ENCODE data around the gene RIMBP2. TPM values are rescaled to one million over a fixed set of nuclear protein-coding genes. Genes with fewer than 3 reads are reported as not detected.

Gene RIMBP2
- total and polyA plus RNA-seq, 2 experiments from 2014 or later: 0.31 to 0.37 TPM

GRCh38 chr12:130667421-130667960, 48.6 kb downstream of the RIMBP2 start:
- Mint-ChIP-seq H3K4me3 (no peak overlapping the region), H3K27ac (no peak overlapping the region), H3K27me3 (ENCODE audit: insufficient read depth, low read depth, poor library complexity) (peaks cover 2% of the 10 kb centered on the region), H3K4me1 (no peaks in the 10 kb centered on the region), H3K9me3 (peaks cover 92% of the 10 kb centered on the region), H3K36me3 (ENCODE audit: low read depth) (peaks cover 43% of the 10 kb centered on the region)
- H3K36me3 ChIP-seq (ENCODE audit: insufficient read depth): no peaks in the 10 kb centered on the region
- ATAC-seq: no peak
- no peak overlapping the region for H3K4me2 ChIP-seq
- H3K9me2 ChIP-seq (ENCODE audit: insufficient read depth): no peaks in the 10 kb centered on the region
- no peaks in the 10 kb centered on the region for H3K27me3 ChIP-seq (ENCODE audit: insufficient read depth)
- no peaks in the 10 kb centered on the region for H3F3A ChIP-seq (replicated peaks; ENCODE audit: low read depth)
- no peaks in the 10 kb centered on the region for H3K79me2 ChIP-seq (replicated peaks; ENCODE audit: insufficient read depth)
- no peaks in the 10 kb centered on the region for H3K4me1 ChIP-seq (ENCODE audit: insufficient read depth)
- no peak for TF ChIP-seq ETS1 (IDR thresholded peaks at IDR 0.05)
- H3K4me3 ChIP-seq: no peak overlapping the region
- H3K27ac ChIP-seq (ENCODE audit: low read depth): no peak overlapping the region
- no peak overlapping the region for H2AFZ ChIP-seq
- H4K20me1 ChIP-seq (replicated peaks; ENCODE audit: insufficient read depth): no peaks in the 10 kb centered on the region
- DNase-seq (ENCODE audit: low spot score): no peak

- no peak overlapping the region for H3K4me3 Mint-ChIP-seq
- Histone ChIP-seq H3K36me3 (ENCODE audit: insufficient read depth) (no peaks in the 10 kb centered on the region), H3F3A (replicated peaks; ENCODE audit: low read depth) (no peaks in the 10 kb centered on the region), H3K4me1 (ENCODE audit: insufficient read depth) (no peaks in the 10 kb centered on the region), H3K4me2 (no peak overlapping the region), H3K9me2 (ENCODE audit: insufficient read depth) (no peaks in the 10 kb centered on the region), H4K20me1 (replicated peaks; ENCODE audit: insufficient read depth) (no peaks in the 10 kb centered on the region), H2AFZ (no peak overlapping the region), H3K27me3 (ENCODE audit: insufficient read depth) (no peaks in the 10 kb centered on the region), H3K27ac (ENCODE audit: low read depth) (no peak overlapping the region), H3K4me3 (no peak overlapping the region), H3K79me2 (replicated peaks; ENCODE audit: insufficient read depth) (no peaks in the 10 kb centered on the region)
- no peaks in the 10 kb centered on the region for H3K4me1 Mint-ChIP-seq
- peaks cover 42% of the 10 kb centered on the region for H3K36me3 Mint-ChIP-seq (ENCODE audit: low read depth)
- H3K27ac Mint-ChIP-seq: no peak overlapping the region
- ATAC-seq: no peak
- TF ChIP-seq ZNF114 (CRISPR knock-in tag; IDR thresholded peaks at IDR 0.05): no peak
- TF ChIP-seq ZNF462 (CRISPR knock-in tag; IDR thresholded peaks at IDR 0.05): no peak
- TF ChIP-seq ETS1 (IDR thresholded peaks at IDR 0.05): no peak
- H3K27me3 Mint-ChIP-seq (ENCODE audit: insufficient read depth, low read depth, poor library complexity): peaks cover 2% of the 10 kb centered on the region
- H3K9me3 Mint-ChIP-seq: peaks cover 90% of the 10 kb centered on the region
- no peak for DNase-seq (ENCODE audit: low spot score)
Measured at GRCh38 chr12:130666645-130667044, 49.5 kb downstream of the RIMBP2 start.
